NCI-H345 treated with DMSO at 0.1 percent for 48 hours (cell line): ENCODE results near the gene SIX6.
"Not testable (repeated sequence)": the region's sequence is repeated elsewhere in the genome, so short reads cannot be mapped to it uniquely, and the experiment has no call there.

ENCODE experiments used
- DNase-seq: peaks from one replicate; lab custom pipeline; 2025; ENCODE audit not compliant: unreplicated experiment; lab: John Stamatoyannopoulos, UW

Gene SIX6

GRCh38 chr14:60508707-60509437 lies at the start of gene SIX6:
Gene SIX6 (plus strand): TSS chr14:60509146. CDS start chr14:60509399, 253 bp downstream.
- DNase-seq, result peak; percentile 42

GRCh38 chr14:60480248-60480647 lies 28.7 kb upstream of the SIX6 start:
- not testable (repeated sequence) for DNase-seq

GRCh38 chr14:60482743-60483142 lies 26.2 kb upstream of the SIX6 start:
- DNase-seq, result no peak

- no peak for DNase-seq
These were observed 23.8 kb upstream of the SIX6 start for GRCh38 chr14:60485057-60485597.

- DNase-seq, result no peak
These were observed 23.2 kb upstream of the SIX6 start, which contains the start of gene C14orf39 for GRCh38 chr14:60485598-60486251. Gene C14orf39 (minus strand): TSS chr14:60486063. CDS start chr14:60485078, 985 bp downstream.

GRCh38 chr14:60487211-60487610 lies 21.7 kb upstream of the SIX6 start:
- DNase-seq, result no peak

- no peak for DNase-seq
These were observed 20.8 kb upstream of the SIX6 start for GRCh38 chr14:60488175-60488574.

- DNase-seq, result no peak
These were observed 18.7 kb upstream of the SIX6 start for GRCh38 chr14:60490270-60490669.

- no peak for DNase-seq
These were observed 13.0 kb upstream of the SIX6 start for GRCh38 chr14:60495946-60496345.

GRCh38 chr14:60502541-60502940 lies 6.4 kb upstream of the SIX6 start:
- DNase-seq, result no peak

GRCh38 chr14:60505448-60505847 lies 3.5 kb upstream of the SIX6 start:
- DNase-seq, result no peak

GRCh38 chr14:60506010-60506409 lies 2.9 kb upstream of the SIX6 start:
- DNase-seq, result no peak

GRCh38 chr14:60506462-60506984 lies 2.4 kb upstream of the SIX6 start:
- DNase-seq, result no peak

GRCh38 chr14:60506985-60507829 lies 1.7 kb upstream of the SIX6 start:
- no peak for DNase-seq

- DNase-seq, result no peak
These were observed 611 bp upstream of the SIX6 start for GRCh38 chr14:60508363-60508706.

- no peak for DNase-seq
These were observed 700 bp downstream of the SIX6 start for GRCh38 chr14:60509438-60510253.

- no peak for DNase-seq
These were observed 1.5 kb downstream of the SIX6 start for GRCh38 chr14:60510254-60510950.

GRCh38 chr14:60510951-60511599 lies 2.1 kb downstream of the SIX6 start:
- DNase-seq, result no peak

GRCh38 chr14:60512126-60512525 lies 3.2 kb downstream of the SIX6 start:
- no peak for DNase-seq
